Measurements from ENCODE around the gene PMCH. TPM values are rescaled to one million over a fixed set of nuclear protein-coding genes. Genes with fewer than 3 reads are reported as not detected.

Gene PMCH
- total RNA-seq, 1 experiment from 2014 or later, result not detected

DNA sequence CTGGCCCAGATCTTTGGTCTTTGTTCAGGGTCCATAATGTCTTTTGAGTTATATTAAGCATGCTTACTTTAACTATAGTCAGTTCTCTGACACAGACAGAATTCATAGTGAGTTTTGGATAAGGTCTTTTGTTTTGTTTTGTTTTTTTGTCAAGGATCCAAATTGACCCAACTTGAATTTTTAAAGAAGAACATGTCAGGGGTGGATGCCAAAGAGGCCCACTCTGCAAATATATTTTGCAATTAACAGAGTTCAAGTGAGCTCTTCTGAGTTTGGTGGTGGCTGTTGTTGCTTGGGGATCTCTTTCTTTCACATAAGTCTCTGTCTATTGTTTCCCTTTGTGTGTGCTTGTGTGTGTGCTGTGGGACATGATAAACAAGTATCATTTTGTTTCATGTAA, 34.4 kb upstream of the PMCH start:
- no peak for TF ChIP-seq EZH2 (IDR thresholded peaks at IDR 0.05; ENCODE audit: borderline replicate concordance, low read depth, low read length, poor library complexity, severe bottlenecking)
- peaks cover 54% of the 10 kb centered on the region for H3K27me3 ChIP-seq (replicated peaks; ENCODE audit: insufficient read depth, low read depth, low read length, poor library complexity)
- intact Hi-C loops (cut with micrococcal nuclease; ENCODE audit: unreplicated experiment), result no loop called here
- H3K9me3 ChIP-seq (ENCODE audit: low read depth, low read length, poor library complexity, severe bottlenecking), result no peaks in the 10 kb centered on the region
- ChIA-PET POLR2A (ENCODE audit: low non-redundant PET) (no interaction called here), CTCF (no interaction called here)
- no peaks in the 10 kb centered on the region for H3K36me3 ChIP-seq (ENCODE audit: insufficient read depth, low read length, poor library complexity, severe bottlenecking)
- H3K27ac ChIP-seq (ENCODE audit: low read depth, low read length, poor library complexity, severe bottlenecking), result no peak overlapping the region
- BruUV-seq (replicated peaks), result no TSS peak
- H3K4me3 ChIP-seq (ENCODE audit: low read depth, low read length, poor library complexity, severe bottlenecking), result no peak overlapping the region
- H3K4me1 ChIP-seq (ENCODE audit: insufficient read depth, low read length, poor library complexity, severe bottlenecking), result no peaks in the 10 kb centered on the region
- no peak for DNase-seq (ENCODE audit: low spot score)

DNA sequence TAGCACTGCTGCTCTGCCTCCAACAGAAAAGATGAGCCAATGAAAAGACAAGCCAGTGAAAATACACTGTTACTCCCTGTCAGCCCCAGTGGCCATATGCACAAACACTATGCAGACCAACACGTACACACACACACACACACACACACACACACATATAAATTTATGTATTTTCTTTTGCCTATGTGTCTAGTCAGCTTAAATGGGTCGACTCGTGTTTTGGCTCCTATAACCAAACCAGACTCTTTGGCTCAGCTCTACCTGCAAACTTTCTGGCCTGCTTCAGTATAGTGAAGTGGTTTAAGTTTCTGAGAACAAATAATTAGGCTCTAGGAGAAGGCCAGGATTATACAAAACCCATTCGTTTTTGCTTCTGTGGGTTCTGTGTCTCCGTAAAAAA, 30.3 kb upstream of the PMCH start:
- ChIA-PET POLR2A (ENCODE audit: low non-redundant PET) (no interaction called here), CTCF (no interaction called here)
- Histone ChIP-seq H3K27ac (ENCODE audit: low read depth, low read length, poor library complexity, severe bottlenecking) (no peak overlapping the region), H3K27me3 (replicated peaks; ENCODE audit: insufficient read depth, low read depth, low read length, poor library complexity) (peaks cover 26% of the 10 kb centered on the region), H3K9me3 (ENCODE audit: low read depth, low read length, poor library complexity, severe bottlenecking) (no peaks in the 10 kb centered on the region), H3K36me3 (ENCODE audit: insufficient read depth, low read length, poor library complexity, severe bottlenecking) (no peaks in the 10 kb centered on the region), H3K4me1 (ENCODE audit: insufficient read depth, low read length, poor library complexity, severe bottlenecking) (no peaks in the 10 kb centered on the region), H3K4me3 (ENCODE audit: low read depth, low read length, poor library complexity, severe bottlenecking) (no peak overlapping the region)
- no peak for TF ChIP-seq EZH2 (IDR thresholded peaks at IDR 0.05; ENCODE audit: borderline replicate concordance, low read depth, low read length, poor library complexity, severe bottlenecking)
- TF ChIP-seq, protein P1, sequence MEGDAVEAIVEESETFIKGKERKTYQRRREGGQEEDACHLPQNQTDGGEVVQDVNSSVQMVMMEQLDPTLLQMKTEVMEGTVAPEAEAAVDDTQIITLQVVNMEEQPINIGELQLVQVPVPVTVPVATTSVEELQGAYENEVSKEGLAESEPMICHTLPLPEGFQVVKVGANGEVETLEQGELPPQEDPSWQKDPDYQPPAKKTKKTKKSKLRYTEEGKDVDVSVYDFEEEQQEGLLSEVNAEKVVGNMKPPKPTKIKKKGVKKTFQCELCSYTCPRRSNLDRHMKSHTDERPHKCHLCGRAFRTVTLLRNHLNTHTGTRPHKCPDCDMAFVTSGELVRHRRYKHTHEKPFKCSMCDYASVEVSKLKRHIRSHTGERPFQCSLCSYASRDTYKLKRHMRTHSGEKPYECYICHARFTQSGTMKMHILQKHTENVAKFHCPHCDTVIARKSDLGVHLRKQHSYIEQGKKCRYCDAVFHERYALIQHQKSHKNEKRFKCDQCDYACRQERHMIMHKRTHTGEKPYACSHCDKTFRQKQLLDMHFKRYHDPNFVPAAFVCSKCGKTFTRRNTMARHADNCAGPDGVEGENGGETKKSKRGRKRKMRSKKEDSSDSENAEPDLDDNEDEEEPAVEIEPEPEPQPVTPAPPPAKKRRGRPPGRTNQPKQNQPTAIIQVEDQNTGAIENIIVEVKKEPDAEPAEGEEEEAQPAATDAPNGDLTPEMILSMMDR (conservative IDR thresholded peaks at IDR 0.05; ENCODE audit: low read depth, low read length), result no peak
- DNase-seq (ENCODE audit: low spot score), result no peak
- intact Hi-C loops (cut with micrococcal nuclease; ENCODE audit: unreplicated experiment), result no loop called here
- BruUV-seq (replicated peaks), result no TSS peak

DNA sequence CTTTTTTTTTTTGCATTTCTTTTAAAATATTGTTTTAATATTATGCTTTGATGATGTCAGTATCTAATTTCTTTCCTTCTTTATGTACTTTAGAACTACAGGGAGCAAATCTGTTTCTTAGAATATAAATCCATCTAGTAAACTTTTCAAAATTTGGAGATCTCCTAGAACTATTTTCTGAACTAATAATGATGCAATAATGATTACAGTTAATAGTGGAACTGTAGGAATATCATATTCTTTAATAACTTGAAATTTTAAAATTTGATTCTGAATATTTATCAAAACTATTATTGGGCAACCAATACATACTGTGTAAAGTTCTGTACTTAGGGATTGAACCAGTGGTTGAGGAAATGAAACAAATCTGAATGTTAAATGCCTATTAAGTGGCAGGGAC, 23.1 kb upstream of the PMCH start:
- H3K4me3 ChIP-seq (ENCODE audit: low read depth, low read length, poor library complexity, severe bottlenecking), result no peak overlapping the region
- DNase-seq (ENCODE audit: low spot score), result no peak
- no peak for TF ChIP-seq EZH2 (IDR thresholded peaks at IDR 0.05; ENCODE audit: borderline replicate concordance, low read depth, low read length, poor library complexity, severe bottlenecking)
- TF ChIP-seq, protein P1 (conservative IDR thresholded peaks at IDR 0.05; ENCODE audit: low read depth, low read length), result no peak
- CTCF ChIA-PET, result no interaction called here
- H3K27ac ChIP-seq (ENCODE audit: low read depth, low read length, poor library complexity, severe bottlenecking), result no peak overlapping the region
- no peaks in the 10 kb centered on the region for H3K36me3 ChIP-seq (ENCODE audit: insufficient read depth, low read length, poor library complexity, severe bottlenecking)
- no TSS peak for BruUV-seq (replicated peaks)
- H3K4me1 ChIP-seq (ENCODE audit: insufficient read depth, low read length, poor library complexity, severe bottlenecking), result no peaks in the 10 kb centered on the region
- no peaks in the 10 kb centered on the region for H3K9me3 ChIP-seq (ENCODE audit: low read depth, low read length, poor library complexity, severe bottlenecking)
- H3K27me3 ChIP-seq (replicated peaks; ENCODE audit: insufficient read depth, low read depth, low read length, poor library complexity), result peaks cover 37% of the 10 kb centered on the region
- POLR2A ChIA-PET (ENCODE audit: low non-redundant PET), result no interaction called here
- intact Hi-C loops (cut with micrococcal nuclease; ENCODE audit: unreplicated experiment), result no loop called here

DNA sequence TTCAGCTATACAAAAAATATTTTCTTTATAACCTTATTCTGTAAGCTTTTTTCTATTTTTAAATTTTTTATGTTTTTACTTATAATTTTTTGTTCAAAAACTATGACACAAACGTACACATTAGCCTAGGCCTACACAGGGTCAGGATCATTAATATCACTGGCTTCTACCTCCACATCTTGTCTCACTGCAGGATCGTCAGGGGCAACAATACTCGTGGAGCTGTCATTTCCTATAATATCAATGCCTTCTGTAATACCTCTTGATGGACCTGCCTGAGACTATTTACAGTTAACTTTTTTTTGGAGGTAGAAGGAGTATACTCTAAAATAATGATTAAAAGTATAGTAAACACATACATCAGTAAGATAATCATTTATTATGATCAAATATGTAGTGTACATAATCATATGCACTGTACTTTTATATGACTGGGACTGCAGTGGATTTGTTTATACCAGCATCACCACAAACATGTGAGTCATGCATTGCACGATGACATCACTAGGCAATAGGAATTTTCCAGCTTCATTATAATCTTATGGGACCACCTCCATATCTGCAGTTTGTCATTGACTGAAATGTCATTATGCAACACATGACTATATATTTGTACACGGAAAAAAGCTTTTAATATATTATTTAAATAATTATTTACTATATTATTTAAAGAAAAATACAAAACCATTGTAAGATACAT, 18.5 kb upstream of the PMCH start:
- H3K4me1 ChIP-seq (ENCODE audit: insufficient read depth, low read length, poor library complexity, severe bottlenecking), result no peaks in the 10 kb centered on the region
- no peak overlapping the region for H3K4me3 ChIP-seq (ENCODE audit: low read depth, low read length, poor library complexity, severe bottlenecking)
- DNase-seq (ENCODE audit: low spot score), result peak; percentile 17
- intact Hi-C loops (cut with micrococcal nuclease; ENCODE audit: unreplicated experiment), result no loop called here
- no peak overlapping the region for H3K27ac ChIP-seq (ENCODE audit: low read depth, low read length, poor library complexity, severe bottlenecking)
- ChIA-PET CTCF (no interaction called here), POLR2A (ENCODE audit: low non-redundant PET) (no interaction called here)
- H3K9me3 ChIP-seq (ENCODE audit: low read depth, low read length, poor library complexity, severe bottlenecking), result no peaks in the 10 kb centered on the region
- no peaks in the 10 kb centered on the region for H3K36me3 ChIP-seq (ENCODE audit: insufficient read depth, low read length, poor library complexity, severe bottlenecking)
- TF ChIP-seq EZH2 (IDR thresholded peaks at IDR 0.05; ENCODE audit: borderline replicate concordance, low read depth, low read length, poor library complexity, severe bottlenecking), result no peak
- TF ChIP-seq, protein P1 (conservative IDR thresholded peaks at IDR 0.05; ENCODE audit: low read depth, low read length), result no peak
- BruUV-seq (replicated peaks), result no TSS peak
- peaks cover 22% of the 10 kb centered on the region for H3K27me3 ChIP-seq (replicated peaks; ENCODE audit: insufficient read depth, low read depth, low read length, poor library complexity)
